HG03575 (cell line): ENCODE results near the gene SPATA46.

Source experiments
- ATAC-seq: cut with Tn5 transposase; IDR thresholded peaks from one replicate; pipeline ENCODE4 v1.9.1; 2021; ENCODE audit not compliant: unreplicated experiment, insufficient number of reproducible peaks, low FRiP score; ENCODE audit errors: extremely low read depth

The SPATA46 gene

DNA sequence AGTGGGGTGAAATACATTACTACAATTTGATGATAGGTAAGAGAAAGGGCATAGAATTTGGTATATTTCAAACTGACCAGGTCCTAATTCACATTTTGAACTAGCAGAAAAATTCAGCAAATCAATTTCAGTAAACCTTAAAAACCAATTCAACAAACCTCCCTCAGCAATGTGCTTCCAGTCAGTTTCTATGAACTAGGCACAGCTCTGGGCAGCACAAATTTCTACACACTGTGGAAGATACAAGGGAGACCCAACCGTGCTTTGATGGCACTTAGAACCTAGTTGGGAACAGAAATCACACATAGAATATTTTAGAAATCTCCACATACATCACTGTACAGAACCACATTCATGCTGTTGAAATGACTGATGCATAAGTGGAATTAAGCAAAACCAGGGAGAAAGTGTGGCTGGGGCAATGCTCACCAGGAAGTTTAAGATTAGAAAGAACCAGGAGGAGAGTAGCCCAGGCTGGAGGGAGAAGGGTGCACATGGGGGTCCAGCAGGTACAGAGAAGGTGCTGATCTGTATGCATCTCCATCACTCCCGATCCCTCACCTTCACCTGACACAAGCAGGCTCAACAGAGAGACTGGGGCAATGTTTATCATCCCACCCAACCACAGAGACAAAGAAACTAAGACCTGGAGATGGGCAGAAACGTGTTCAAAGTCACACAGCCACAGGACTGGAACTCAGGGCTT lies 19.7 kb upstream of the SPATA46 start:
- no peak for ATAC-seq

DNA sequence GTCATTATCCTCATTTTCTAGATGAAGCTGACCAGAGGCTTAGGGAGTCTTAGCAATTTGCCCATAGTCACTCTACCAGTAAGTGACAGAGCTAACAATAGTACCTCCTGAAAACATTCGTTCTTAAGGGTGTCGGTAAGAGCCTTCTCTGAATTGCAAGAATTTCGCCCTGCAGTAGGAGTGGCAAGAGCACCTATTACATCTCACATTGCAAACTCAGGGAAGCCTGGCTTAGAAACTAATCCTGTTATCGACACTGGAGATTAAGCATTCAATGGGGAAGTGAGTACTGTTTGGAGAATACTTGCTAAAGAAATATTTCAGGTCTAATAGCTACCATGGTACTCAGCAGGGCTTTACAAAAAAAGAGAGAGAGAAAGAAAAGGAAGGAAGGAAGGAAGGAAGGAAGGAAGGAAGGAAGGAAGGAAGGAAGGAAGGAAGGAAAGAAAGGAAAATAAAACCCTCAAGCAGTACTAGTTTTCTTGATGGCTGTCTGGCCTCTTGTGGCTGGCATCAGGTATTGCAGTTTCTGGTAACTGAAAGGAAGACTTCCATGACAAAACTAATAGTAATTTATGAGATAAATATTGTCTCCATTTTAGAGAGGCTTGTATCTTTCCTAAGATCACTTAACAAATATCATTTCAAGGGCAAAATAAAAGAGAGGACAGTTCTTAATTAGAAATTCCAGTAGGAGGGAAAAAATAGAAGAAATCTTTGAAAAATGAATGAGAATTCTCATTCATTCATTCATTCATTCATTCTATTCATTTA lies 15.3 kb upstream of the SPATA46 start:
- no peak for ATAC-seq

DNA sequence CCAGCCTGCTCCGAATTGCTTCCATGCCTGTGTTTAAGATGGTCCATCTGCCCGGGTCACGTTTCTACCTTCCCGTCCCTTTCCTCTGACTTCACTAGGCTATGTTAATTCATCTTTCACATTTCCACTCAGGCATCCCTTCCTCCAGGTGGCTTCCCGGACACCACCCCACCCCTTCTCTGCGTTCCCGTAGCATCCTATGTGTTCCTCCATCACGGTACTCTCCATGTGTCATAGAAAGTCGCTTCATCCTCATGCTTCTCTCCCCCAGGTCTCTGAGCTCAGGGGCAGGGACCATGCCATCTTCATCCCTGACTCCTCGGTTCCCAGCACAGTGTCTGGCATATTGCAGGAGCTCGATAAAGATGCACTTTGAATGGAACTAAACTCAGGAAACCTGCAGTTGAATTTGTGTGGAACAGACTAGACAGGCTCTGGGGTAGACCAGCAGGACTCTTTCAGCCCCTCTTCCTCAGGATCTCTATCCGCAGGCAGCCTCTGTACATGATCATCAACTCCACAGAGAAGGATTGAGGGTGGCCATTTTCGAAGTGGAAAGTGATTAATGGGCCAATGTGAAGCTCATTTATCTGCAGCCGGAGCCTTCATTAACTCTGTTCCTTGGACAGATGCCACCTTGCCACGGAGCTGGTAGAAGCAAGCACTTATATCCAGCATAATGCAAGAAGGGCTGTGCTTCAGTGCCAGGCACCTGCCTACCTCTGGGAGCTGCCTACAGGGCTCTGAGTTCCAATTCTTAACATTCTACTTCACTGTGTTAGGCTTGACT lies 13.9 kb upstream of the SPATA46 start:
- no peak for ATAC-seq

DNA sequence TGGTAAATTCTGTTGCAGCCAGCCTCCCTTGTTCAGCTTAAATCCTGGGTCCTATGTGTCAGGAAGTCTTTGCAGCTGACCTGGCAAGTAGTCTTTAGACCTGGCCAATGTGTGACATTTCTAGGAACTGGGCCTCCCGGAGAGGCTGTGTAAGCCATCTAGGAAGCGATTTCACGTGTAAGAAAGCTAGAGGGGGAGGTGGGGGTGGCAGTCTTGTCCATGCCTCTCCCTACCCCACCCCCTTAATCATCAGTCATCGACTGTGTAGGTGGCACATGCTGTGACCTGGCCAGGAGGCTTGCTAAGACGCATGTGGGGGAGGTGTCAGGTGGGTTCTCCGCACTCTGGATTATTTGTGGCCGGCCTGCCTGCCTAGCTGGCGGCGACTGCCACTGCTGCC lies 13.3 kb upstream of the SPATA46 start:
- ATAC-seq = no peak

DNA sequence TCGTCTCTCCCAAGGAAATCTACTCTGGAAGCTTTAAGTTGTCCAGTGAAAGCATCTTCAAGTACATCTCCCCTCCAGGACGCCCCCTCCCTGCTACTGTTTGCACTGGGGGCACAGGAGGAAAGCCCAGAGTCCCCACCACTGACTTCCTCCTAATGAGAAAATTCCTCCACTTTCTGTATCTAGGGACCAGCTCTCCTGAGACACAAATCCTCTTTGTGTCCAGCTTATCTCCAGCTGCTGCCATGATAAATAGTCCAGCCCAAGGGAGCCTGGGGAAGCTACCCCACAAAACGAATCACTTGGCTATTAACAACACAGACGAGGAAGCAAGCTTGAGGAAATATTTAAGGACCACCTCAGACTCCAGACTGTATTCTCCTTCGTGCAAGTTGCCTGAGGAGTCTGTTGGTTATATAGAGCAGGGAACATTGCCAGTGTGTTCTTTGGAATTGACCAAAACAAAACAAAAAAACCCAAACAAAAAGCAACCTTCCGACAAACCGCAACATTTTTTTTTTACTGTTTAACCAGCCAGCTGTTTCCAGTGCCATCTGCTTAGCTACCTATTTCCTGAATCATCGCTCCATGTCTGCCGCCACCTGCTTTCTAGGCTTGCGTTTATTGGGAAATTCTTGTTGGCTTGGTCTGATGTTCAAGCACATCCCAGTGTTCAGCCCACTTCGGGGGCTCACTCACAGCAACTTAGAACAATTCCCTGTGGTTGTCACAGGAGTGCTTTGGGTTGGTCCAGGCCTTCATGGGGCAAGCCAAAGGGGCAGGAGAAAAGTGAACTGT lies 12.6 kb upstream of the SPATA46 start:
- no peak for ATAC-seq

DNA sequence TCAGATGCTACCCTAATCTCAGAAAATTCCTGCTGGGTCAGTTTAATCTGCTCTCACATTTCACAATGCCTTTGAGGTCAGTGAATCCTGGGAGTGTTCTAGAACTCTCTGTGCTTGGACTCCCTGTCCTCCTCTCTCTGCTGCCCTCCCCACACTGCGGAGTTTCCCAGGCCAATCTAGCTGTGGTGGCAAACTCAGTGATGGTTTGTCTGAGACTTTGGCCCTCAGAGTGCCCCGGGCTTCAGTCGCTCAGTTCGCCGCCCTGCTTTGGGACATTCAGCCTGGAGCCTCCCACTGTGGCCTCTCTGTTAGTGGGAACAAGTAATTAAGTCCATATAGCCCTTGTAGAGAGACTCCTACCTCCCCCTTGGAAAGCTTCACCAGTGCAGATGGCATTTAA lies 12.0 kb upstream of the SPATA46 start:
- ATAC-seq = no peak

DNA sequence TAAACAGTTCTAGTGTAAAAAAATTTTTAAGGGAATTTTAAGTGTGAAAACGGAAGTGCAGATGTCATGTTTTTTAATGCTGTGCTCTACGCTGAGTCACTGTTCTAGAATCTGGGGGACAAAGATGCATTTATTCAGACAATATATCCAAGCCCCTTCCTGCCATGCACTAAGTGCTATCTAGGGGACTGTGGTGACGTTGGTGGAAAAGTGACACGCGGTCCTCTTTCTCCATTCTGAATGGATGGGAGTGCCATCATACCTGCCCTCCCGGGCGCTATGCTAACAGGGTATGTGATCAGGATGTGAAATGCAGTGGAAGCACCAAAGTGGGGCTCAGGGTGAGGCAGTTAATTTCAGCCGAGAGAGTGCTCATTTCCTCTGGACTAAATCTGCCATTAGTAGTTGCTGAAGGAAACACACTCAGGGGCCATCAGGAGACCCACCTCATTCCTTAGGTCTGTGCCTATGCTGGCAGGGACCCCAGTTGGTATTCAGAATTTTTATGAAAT lies 11.5 kb upstream of the SPATA46 start:
- ATAC-seq = no peak

DNA sequence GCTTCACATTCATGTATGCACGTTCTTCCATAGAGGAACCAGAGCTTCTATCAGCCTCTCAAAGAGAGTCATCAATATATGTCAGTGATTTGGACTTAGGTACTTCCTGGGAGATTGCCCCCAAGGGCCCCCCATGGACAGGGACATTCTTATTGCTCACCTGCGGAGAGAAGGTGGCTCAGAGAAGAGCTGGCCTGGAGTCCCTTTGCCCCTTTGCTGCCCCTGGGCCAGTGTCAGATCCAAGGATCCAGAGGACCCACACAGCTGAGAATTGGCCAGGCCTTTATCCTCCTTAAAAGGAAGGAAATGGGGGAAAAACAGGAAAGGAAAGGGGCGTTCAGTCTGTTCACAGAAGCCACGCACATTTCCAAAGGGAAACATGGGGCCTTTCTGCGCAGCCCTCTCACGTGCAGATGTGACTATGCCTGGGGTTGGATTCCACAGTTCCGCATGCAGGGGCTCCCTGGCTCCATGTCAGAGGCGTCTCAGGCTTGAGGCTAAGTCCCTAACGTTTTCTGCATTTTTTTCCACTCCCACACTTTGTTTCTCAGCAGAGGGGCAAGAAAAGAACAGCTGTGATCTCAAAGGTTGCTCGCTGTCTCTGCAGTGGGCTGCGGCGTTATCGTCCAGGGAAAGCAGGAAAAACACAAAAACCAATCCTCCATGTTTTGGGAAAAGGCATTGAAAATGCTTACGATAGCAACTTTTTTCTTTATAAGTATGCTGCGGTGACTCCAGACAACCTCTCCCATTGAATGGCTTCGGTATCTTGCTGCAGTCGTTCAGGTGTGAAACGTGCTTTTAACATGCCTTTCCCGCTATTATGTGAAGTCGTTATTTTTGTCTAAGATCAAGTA lies 10.8 kb upstream of the SPATA46 start:
- no peak for ATAC-seq

DNA sequence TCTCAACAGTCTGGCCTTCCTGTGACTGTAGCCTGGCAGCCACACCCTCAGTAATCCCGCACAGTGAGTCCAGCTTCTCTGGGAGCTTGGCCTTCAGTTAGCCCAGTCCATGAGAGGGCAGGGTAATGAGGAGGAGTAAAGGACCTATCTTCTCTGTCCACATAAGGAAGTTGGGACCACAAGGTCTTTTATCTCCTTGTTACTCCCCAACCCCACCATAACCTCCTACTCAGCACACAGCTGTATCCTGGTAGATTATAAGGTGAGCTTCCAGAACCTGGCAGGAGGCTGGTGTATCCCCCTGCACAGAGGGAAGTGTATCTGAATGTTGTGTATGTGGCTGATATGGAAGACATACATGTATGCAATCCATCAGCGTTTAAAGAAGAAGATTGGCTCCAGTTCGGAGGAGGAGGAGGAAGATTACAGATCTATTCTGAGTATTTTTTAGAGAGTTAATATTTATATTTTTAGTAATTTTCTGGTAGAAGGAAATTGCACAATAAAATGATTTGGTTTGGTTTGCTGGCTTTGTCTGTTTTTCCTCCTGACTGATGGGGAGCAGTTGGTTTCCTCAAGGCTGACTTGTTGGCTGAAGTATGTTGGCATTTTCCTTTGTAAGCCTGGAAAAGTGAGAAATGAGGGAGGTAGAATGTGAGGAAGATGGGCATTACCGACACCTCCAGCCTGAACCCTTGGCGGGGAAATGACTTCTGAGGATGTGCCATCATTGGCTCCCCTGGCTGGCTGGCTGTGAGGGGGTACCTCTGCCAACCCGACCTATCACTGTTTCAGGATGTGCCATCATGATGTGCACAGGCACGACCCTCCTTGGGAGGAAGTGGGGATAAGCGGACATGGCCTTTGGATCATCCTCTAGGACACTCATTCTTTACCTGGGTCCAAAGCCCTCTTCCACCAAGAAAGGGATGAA lies 9.9 kb upstream of the SPATA46 start:
- ATAC-seq = no peak

DNA sequence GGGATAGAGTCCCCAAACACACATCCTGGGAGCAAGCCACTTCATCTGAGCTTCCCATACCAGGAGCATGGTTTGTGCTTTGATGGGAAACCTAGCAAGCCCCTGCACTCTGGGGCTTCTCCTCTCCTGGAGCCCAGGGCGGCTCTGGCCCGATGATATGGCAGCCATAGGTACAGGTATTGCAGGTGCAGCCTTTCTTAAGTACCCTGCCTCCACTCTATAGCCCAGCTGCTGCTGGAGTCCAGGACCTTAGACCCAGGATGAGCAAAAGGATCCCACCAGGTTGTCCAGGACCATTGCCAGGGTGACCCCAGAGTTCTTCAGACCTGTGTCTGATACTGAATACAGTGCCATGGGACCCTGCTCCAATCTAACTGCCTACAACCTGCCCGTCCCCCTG lies 9.0 kb upstream of the SPATA46 start:
- no peak for ATAC-seq

DNA sequence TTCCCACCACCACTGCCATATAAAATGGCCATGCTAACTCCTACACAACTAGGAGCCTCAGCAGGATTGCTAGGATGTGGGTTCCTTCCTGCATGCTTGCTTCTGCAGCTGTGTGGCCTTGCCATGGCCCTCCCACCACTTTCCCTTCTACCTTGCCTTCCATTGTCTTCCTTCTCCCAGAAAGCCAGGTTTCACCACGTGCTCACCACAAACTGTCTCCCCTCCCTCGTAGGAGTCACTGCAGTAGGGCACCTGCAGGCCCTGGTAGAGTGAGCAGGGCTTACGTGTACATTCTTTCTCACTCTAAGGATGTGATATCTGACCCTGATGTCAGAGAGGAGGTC lies 8.6 kb upstream of the SPATA46 start:
- ATAC-seq = no peak

DNA sequence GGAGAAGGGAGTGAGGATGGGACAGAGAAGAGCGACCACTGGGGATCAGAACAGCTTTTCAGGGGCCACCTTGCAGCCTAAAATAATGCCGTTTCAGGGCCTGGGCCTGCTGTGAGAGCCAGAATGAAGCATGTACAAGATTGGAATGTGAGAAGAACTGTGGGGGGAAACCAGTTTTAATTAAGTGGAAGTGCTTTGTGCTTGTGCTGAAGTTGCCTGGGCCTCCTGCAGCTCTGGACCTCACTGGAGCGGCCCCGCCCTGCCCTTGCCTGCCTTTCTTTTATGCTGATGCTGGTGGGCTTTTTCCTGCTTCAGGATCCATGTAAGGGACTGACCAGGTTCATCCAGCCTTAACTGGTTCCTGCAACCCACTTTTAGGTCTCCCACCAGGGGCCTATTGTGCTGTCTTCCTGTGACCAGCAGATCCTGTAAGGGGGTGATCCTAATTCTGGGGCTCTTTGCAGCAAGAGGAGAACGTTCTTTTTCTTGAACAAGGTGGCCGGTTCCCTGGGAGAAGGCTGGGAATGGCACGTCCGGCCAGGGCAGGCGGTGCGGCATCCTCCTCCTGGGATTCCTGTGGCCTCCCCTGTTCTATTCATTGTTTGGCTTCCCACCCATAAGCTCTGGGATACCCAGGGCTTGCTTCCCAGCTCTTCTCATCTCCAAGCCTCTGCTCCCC lies 8.1 kb upstream of the SPATA46 start:
- ATAC-seq = no peak

DNA sequence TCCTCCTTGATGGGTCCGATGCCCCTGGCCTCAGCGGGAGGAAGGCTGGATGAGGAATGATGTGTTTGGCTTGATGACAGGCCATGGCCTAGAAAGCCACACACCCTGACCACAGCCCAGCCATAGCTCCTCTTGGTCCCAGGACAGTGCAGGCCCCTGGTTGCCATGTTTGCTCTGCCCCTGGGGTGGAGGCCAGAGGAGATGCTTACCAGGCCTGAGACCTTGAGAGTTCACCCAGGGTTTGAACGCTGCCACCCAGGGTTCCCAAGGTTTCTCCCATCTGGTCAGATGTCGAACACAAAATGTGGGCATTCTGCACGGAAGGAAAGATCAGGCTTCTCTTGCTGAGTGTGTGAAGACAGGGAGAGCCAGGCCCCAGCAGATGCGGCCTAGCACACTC lies 7.5 kb upstream of the SPATA46 start:
- no peak for ATAC-seq

DNA sequence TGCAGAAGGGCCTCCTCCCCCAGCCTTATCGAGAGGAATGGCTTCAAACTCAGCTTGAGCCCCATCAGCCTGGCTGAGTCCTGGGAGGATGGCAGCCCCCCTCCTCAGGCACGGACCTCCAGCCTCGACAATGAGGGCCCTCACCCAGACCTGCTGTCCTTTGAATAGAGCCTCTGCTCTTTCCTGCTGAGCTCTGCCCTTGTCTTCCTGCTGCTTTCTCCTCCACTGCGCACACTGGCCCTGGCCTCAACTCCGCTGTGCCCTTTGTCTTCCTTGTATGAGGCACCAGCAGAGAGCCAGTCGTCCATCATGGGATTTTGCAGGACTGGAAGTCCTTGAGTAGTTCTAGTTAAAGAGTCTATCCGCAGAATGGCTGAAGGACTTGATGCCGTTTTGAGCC lies 6.9 kb upstream of the SPATA46 start:
- no peak for ATAC-seq

DNA sequence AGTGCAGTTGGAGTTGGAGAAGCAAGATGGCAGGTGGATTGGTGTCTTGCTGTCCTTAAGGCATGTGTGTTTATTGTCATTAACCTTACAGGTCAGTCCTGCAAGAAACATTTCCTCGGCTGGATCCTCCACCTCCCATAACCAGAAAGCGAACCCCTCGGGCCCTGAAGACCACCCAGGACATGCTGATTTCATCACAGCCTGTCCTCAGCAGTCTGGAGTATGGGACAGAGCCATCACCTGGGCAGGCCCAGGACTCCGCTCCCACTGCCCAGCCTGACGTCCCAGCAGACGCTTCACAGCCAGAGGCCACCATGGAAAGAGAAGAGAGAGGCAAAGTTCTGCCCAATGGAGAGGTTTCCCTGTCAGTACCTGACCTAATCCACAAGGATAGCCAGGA lies 6.4 kb upstream of the SPATA46 start:
- ATAC-seq = no peak

DNA sequence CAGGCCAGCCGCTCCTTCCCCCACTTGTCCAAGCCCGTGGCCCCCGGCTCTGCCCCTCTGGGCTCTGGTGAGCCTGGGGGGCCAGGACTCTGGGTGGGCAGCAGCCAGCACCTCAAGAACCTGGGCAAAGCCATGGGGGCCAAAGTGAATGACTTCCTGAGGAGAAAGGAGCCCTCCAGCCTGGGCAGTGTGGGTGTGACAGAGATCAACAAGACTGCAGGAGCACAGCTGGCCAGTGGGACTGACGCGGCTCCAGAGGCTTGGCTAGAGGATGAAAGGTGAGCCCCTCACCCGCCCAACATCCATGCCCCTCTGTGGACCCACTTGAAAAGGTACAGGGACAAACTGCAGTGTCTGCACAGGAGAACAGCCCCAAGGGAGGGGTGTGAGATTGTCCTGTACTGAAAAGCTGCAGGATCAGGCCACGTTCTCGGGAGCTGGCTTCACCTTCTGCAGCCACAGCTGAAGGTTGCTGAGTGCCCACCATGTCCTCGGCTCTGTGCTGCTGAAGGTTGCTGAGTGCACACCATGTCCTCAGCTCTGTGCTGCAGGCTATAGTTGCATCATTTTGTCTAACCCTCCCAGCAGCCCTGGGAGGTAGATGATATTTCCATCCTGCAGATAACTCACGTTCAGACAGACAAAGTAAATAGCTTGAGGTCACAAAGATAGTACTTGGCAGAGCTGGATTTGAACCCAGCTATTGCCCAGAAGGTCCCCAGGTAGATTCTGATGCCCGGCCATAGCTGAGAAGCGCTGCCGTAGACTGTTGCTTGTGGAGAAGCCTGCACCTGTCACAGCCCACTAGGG lies 5.5 kb upstream of the SPATA46 start:
- no peak for ATAC-seq
